ENCODE results near the gene NPBWR2. TPM values are rescaled to one million over a fixed set of nuclear protein-coding genes. Genes with fewer than 3 reads are reported as not detected.

Gene NPBWR2
- total and polyA plus RNA-seq, 9 of the 15 experiments (the other 6 are each of a cell fraction or from before 2014, with no cell fraction given) = not detected

- ATAC-seq = no peak
- Histone ChIP-seq H2AFZ (ENCODE audit: low read depth, low read length) (no peak overlapping the region), H4K20me1 (replicated peaks; ENCODE audit: control insufficient read depth, insufficient read depth, low read length) (no peaks in the 10 kb centered on the region), H3K36me3 (ENCODE audit: control insufficient read depth, insufficient read depth, low read length) (peaks cover 8% of the 10 kb centered on the region; the same call in 1 of the 3 replicates), H3K4me1 (replicated peaks in 1 of 2; ENCODE audit: control insufficient read depth in 2 of 2, insufficient read depth in 2 of 2, low read length in 2 of 2) (peaks cover 13 to 84% of the 10 kb centered on the region in 2 experiments; a peak in 4 of 5 replicates), H3K27me3 (ENCODE audit: control insufficient read depth in 2 of 2, insufficient read depth in 2 of 2, low read length in 2 of 2) (no peaks in the 10 kb centered on the region), H3K4me2 (ENCODE audit: insufficient read depth, low read length) (no peak overlapping the region), H3K79me2 (ENCODE audit: control insufficient read depth, insufficient read depth, low read length) (peaks cover 10% of the 10 kb centered on the region; the same call in 2 of the 3 replicates), H3K27ac (ENCODE audit: extremely low read depth, low read depth, low read length) (no peak overlapping the region), H3K9me3 (replicated peaks; ENCODE audit: control insufficient read depth, insufficient read depth, low read depth, low read length) (no peaks in the 10 kb centered on the region), H3K9me1 (ENCODE audit: control insufficient read depth, insufficient read depth, low read length) (no peaks in the 10 kb centered on the region), H3K4me3 (no peak overlapping the region), H3K9ac (ENCODE audit: insufficient read depth in 1 of 2, low read depth in 2 of 2, low read length in 2 of 2) (peak overlapping the region in 1 of 2 experiments; percentile 65; a peak in 1 of 4 replicates)
- TF ChIP-seq SMAD1 (IDR thresholded peaks at IDR 0.05; ENCODE audit: low read depth, low read length, partially characterized antibody) = no peak
- no peak for TF ChIP-seq HDAC8 (tag; IDR thresholded peaks at IDR 0.05)
- TF ChIP-seq PTTG1 (tag; IDR thresholded peaks at IDR 0.05; ENCODE audit: low read depth) = no peak
- TF ChIP-seq HES1 (IDR thresholded peaks at IDR 0.05; ENCODE audit: low read depth) = no peak
- TF ChIP-seq, protein P1, sequence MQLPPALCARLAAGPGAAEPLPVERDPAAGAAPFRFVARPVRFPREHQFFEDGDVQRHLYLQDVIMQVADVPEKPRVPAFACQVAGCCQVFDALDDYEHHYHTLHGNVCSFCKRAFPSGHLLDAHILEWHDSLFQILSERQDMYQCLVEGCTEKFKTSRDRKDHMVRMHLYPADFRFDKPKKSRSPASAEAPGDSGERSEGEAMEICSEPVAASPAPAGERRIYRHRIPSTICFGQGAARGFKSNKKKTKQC (CRISPR knock-in tag; IDR thresholded peaks at IDR 0.05) = no peak
- TF ChIP-seq ZNF408 (CRISPR knock-in tag; IDR thresholded peaks at IDR 0.05; ENCODE audit: low read depth) = no peak
- no peak for TF ChIP-seq RERE (CRISPR knock-in tag; IDR thresholded peaks at IDR 0.05; ENCODE audit: borderline replicate concordance)
- no peak for TF ChIP-seq TCFL5 (CRISPR knock-in tag; conservative IDR thresholded peaks at IDR 0.05)
- DNase-seq (ENCODE audit: extremely low read depth in 1 of 4, low spot score in 3 of 4) = no peak
- intact Hi-C loops (cut with micrococcal nuclease) = no loop called here
- in situ Hi-C loops (cut with MboI) = no loop called here
- FAIRE-seq = no peak
- BruUV-seq (replicated peaks) = no TSS peak
- 90% methylated on average over 5 of the region's 7 CpGs for WGBS (ENCODE audit: insufficient coverage, low coverage, missing lambda C conversion rate)
- POLR2A ChIA-PET = no interaction called here
- CTCF ChIA-PET (ENCODE audit: low intra/inter-chr PET ratio) = no interaction called here
These were observed 29.9 kb downstream of the NPBWR2 start for GRCh38 chr20:64077541-64077875.
